Trophoblast cell (in vitro differentiated cells and primary cell): Measurements from ENCODE around the gene CD2.

Experiments
- DNase-seq, 2 donors: peaks; one replicate each; pipeline ENCODE4 v3.0.0-alpha.2; 2016
- H2AFZ ChIP-seq: 2 replicates; pipeline ENCODE4 v1.6.1; 2013; ENCODE audit warnings: low read length, moderate library complexity, mild to moderate bottlenecking; ENCODE audit not compliant: insufficient read depth, poor library complexity
- H2AK5ac ChIP-seq: 2 replicates; pipeline ENCODE4 v1.6.1; 2013; ENCODE audit warnings: mild to moderate bottlenecking, low read length
- H2BK120ac ChIP-seq: 2 replicates; pipeline ENCODE4 v1.6.1; 2013; ENCODE audit warnings: low read length, mild to moderate bottlenecking, moderate library complexity; ENCODE audit not compliant: insufficient read depth, poor library complexity
- H2BK12ac ChIP-seq: 2 replicates; pipeline ENCODE4 v1.6.1; 2013; ENCODE audit warnings: mild to moderate bottlenecking, low read length, moderate library complexity
- H2BK5ac ChIP-seq: 2 replicates; pipeline ENCODE4 v1.6.1; 2013; ENCODE audit warnings: low read length, low read depth, moderate library complexity, mild to moderate bottlenecking; ENCODE audit not compliant: poor library complexity
- H3K14ac ChIP-seq: 2 replicates; pipeline ENCODE4 v1.6.1; 2013; ENCODE audit warnings: mild to moderate bottlenecking, low read length
- H3K18ac ChIP-seq: 2 replicates; pipeline ENCODE4 v1.6.1; 2013; ENCODE audit warnings: mild to moderate bottlenecking, low read length
- H3K23ac ChIP-seq: 2 replicates; pipeline ENCODE4 v1.6.1; 2013; ENCODE audit warnings: low read length
- H3K27ac ChIP-seq: 2 replicates; pipeline ENCODE4 v1.5.1; 2013; ENCODE audit warnings: low read depth, mild to moderate bottlenecking, inconsistent platforms, low read length, moderate library complexity
- H3K27me3 ChIP-seq: 2 replicates; pipeline ENCODE4 v1.6.1; 2013; ENCODE audit warnings: inconsistent platforms, mild to moderate bottlenecking, low read length, moderate library complexity; ENCODE audit not compliant: insufficient read depth
- H3K36me3 ChIP-seq, 2 experiments: 1 replicate in 1 of 2; 2 replicates in 1 of 2; pipeline ENCODE4 v1.6.1; 2013; ENCODE audit warnings: low read length in 2 of 2, mild to moderate bottlenecking in 2 of 2, moderate library complexity in 1 of 2; ENCODE audit not compliant: insufficient read depth in 2 of 2, control insufficient read depth in 1 of 2
- H3K4ac ChIP-seq: 2 replicates; pipeline ENCODE4 v1.6.1; 2013; ENCODE audit warnings: low read depth, mild to moderate bottlenecking, low read length, moderate library complexity
- H3K4me1 ChIP-seq, 2 experiments: 1 replicate in 1 of 2; 2 replicates in 1 of 2; pipeline ENCODE4 v1.6.1; 2013; ENCODE audit warnings: low read length in 2 of 2, mild to moderate bottlenecking in 2 of 2, moderate library complexity in 1 of 2; ENCODE audit not compliant: insufficient read depth in 2 of 2, control insufficient read depth in 1 of 2
- H3K4me2 ChIP-seq: 2 replicates; pipeline ENCODE4 v1.6.1; 2013; ENCODE audit warnings: inconsistent platforms, mild to moderate bottlenecking, low read length, moderate library complexity
- H3K4me3 ChIP-seq: 2 replicates; pipeline ENCODE4 v1.5.1; 2013; ENCODE audit warnings: mild to moderate bottlenecking, low read depth, low read length, inconsistent platforms
- H3K79me1 ChIP-seq: one replicate; pipeline ENCODE4 v1.6.1; 2013; ENCODE audit warnings: low read length
- H3K79me2 ChIP-seq: 2 replicates; pipeline ENCODE4 v1.6.1; 2013; ENCODE audit warnings: low read length, mild to moderate bottlenecking; ENCODE audit not compliant: control insufficient read depth, insufficient read depth, poor library complexity
- H3K9ac ChIP-seq: 2 replicates; pipeline ENCODE4 v1.6.1; 2013; ENCODE audit warnings: mild to moderate bottlenecking, low read length
- H3K9me3 ChIP-seq: 2 replicates; pipeline ENCODE4 v1.6.1; 2013; ENCODE audit warnings: low read depth, mild to moderate bottlenecking, control low read depth, inconsistent platforms, low read length; ENCODE audit not compliant: insufficient read depth
- H4K12ac ChIP-seq: 2 replicates; pipeline ENCODE4 v1.6.1; 2013; ENCODE audit warnings: low read depth, mild to moderate bottlenecking, low read length, moderate library complexity
- H4K8ac ChIP-seq: 2 replicates; pipeline ENCODE4 v1.6.1; 2013; ENCODE audit warnings: low read depth, mild to moderate bottlenecking, low read length, moderate library complexity
- H4K91ac ChIP-seq: one replicate; pipeline ENCODE4 v1.6.1; 2013; ENCODE audit warnings: low read depth, mild to moderate bottlenecking, low read length, moderate library complexity
- WGBS: extraction: QIAGEN DNeasy Blood & Tissue Kit; methylation state at CpG from one replicate; pipeline ENCODE4 v1.1.7; 2013; ENCODE audit warnings: missing lambda C conversion rate; ENCODE audit not compliant: insufficient read length, insufficient coverage; ENCODE audit errors: extremely low coverage; 5-methylcytosine and 5-hydroxymethylcytosine counted together

The CD2 gene

DNA sequence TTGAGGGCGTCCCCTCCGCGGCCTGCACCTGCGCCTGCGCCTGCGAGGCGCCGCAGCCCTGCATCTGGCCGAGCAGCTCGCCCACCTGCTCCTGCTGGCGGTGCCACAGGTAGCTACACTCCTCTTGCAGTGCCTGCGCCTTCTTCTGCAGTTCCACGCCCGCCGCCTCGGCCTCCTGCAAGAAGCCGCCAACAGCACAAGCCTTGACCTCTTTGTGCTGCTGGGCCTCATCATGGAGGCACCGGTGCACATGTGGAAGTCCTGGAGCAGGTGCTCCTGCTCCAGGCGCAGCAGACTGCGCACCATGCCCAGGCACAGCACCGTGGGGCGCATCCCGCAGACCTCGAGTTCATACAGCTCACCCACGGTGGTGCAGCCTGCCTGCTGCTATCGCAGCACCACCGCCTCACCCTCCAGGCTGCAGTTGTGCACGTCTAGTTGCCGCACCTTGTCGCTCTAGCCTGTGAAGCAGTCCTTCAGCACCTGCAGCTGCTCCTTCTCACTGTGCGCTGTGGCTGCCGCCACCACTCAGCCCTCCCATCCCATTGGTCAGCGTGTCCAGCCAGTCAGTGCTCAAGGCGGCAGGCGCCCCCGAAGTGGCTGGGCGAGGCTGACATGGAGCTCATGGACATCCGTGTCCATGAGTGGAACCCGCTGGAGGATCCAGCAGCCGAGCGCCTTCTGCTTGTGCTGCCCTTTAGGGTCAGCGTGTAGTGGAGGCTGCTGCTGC, 12.2 kb upstream of the CD2 start:
- no peak overlapping the region for H2BK120ac ChIP-seq
- H3K23ac ChIP-seq, result no peak overlapping the region
- H3K9me3 ChIP-seq, result peaks cover 30% of the 10 kb centered on the region
- H3K18ac ChIP-seq, result no peak overlapping the region
- peaks cover 0 to 3% of the 10 kb centered on the region in 2 experiments for H3K36me3 ChIP-seq
- H3K79me2 ChIP-seq, result no peaks in the 10 kb centered on the region
- no CpG with 5 or more reads among the region's 42 CpGs for WGBS
- no peaks in the 10 kb centered on the region for H3K79me1 ChIP-seq
- no peak overlapping the region for H4K12ac ChIP-seq
- H3K4ac ChIP-seq, result no peak overlapping the region
- no peak overlapping the region for H4K91ac ChIP-seq
- H2AK5ac ChIP-seq, result no peak overlapping the region
- H2AFZ ChIP-seq, result no peak overlapping the region
- no peak overlapping the region for H2BK12ac ChIP-seq
- no peak for DNase-seq
- H3K4me3 ChIP-seq, result peak overlapping the region; percentile 35
- no peak overlapping the region for H4K8ac ChIP-seq
- H3K4me1 ChIP-seq, result no peaks in the 10 kb centered on the region
- no peak overlapping the region for H2BK5ac ChIP-seq
- no peaks in the 10 kb centered on the region for H3K27me3 ChIP-seq
- H3K4me2 ChIP-seq, result no peak overlapping the region
- no peak overlapping the region for H3K9ac ChIP-seq
- H3K27ac ChIP-seq, result no peak overlapping the region
- no peak overlapping the region for H3K14ac ChIP-seq

DNA sequence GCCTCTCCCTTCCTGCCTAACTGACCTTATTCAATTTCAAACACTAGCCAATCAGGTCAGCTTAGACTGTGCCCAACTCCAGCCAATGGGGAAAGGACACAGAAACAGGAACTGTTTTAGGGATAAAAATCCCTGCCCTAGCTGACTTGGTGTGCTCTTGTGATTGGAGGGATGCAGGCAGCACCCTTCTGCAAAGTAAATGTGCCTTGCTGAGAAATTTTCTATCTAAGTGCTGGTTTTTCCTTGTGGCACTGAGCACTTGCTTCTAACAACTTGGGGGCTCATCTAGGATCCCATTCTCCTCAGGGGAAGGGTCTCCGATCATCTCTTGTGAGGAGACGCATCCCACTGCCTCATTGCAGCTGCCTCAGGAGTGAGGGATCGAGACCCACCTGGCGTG, 10.7 kb upstream of the CD2 start:
- no peak overlapping the region for H3K14ac ChIP-seq
- peaks cover 0 to 3% of the 10 kb centered on the region in 2 experiments for H3K36me3 ChIP-seq

DNA sequence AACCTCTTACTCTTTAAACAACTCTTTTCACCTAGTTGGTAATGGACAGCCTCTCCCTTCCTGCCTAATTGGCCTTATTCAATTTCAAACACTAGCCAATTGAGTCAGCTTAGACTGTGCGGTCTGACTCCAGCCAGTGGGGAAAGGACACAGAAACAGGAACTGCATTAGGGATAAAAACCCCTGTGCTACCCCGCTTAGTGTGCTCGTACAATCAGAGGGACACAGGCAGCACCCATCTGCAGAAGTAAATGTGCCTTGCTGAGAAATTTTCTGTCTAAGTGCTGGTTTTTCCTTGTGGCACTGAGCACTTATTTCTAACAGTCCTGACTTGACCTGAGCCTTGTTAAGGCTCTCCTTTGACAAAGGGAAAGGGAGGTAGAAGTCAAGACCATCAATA, 6.0 kb upstream of the CD2 start:
- H3K4me3 ChIP-seq, result no peak overlapping the region
- DNase-seq, result no peak
- peaks cover 18% of the 10 kb centered on the region for H3K9me3 ChIP-seq
- no peak overlapping the region for H2AFZ ChIP-seq
- H2BK120ac ChIP-seq, result no peak overlapping the region
- H3K4me2 ChIP-seq, result no peak overlapping the region
- H2AK5ac ChIP-seq, result no peak overlapping the region
- H3K9ac ChIP-seq, result no peak overlapping the region
- peaks cover 1% of the 10 kb centered on the region for H3K79me1 ChIP-seq
- H3K36me3 ChIP-seq, result no peaks in the 10 kb centered on the region
- H4K91ac ChIP-seq, result no peak overlapping the region
- no CpG with 5 or more reads among the region's 3 CpGs for WGBS
- H3K4me1 ChIP-seq, result no peaks in the 10 kb centered on the region
- no peak overlapping the region for H4K12ac ChIP-seq
- H3K27me3 ChIP-seq, result no peaks in the 10 kb centered on the region
- no peak overlapping the region for H3K4ac ChIP-seq
- no peak overlapping the region for H3K14ac ChIP-seq
- no peak overlapping the region for H3K18ac ChIP-seq
- no peak overlapping the region for H2BK5ac ChIP-seq
- H4K8ac ChIP-seq, result no peak overlapping the region
- no peaks in the 10 kb centered on the region for H3K79me2 ChIP-seq
- H2BK12ac ChIP-seq, result no peak overlapping the region
- no peak overlapping the region for H3K27ac ChIP-seq
- H3K23ac ChIP-seq, result no peak overlapping the region

More for the DNA sequence above, 10.7 kb upstream of the CD2 start:
- Histone ChIP-seq H3K9ac (no peak overlapping the region), H3K18ac (no peak overlapping the region), H4K12ac (no peak overlapping the region), H4K8ac (no peak overlapping the region), H2BK120ac (no peak overlapping the region), H3K27me3 (no peaks in the 10 kb centered on the region), H3K23ac (no peak overlapping the region), H2AK5ac (no peak overlapping the region), H2AFZ (no peak overlapping the region), H3K4me2 (no peak overlapping the region), H3K4me1 (no peaks in the 10 kb centered on the region), H3K9me3 (peaks cover 34% of the 10 kb centered on the region), H3K79me2 (no peaks in the 10 kb centered on the region), H3K4me3 (no peak overlapping the region), H3K27ac (no peak overlapping the region), H4K91ac (no peak overlapping the region), H3K4ac (no peak overlapping the region), H2BK5ac (no peak overlapping the region), H3K79me1 (no peaks in the 10 kb centered on the region), H2BK12ac (no peak overlapping the region)
- no peak for DNase-seq
- no CpG with 5 or more reads among the region's 4 CpGs for WGBS

DNA sequence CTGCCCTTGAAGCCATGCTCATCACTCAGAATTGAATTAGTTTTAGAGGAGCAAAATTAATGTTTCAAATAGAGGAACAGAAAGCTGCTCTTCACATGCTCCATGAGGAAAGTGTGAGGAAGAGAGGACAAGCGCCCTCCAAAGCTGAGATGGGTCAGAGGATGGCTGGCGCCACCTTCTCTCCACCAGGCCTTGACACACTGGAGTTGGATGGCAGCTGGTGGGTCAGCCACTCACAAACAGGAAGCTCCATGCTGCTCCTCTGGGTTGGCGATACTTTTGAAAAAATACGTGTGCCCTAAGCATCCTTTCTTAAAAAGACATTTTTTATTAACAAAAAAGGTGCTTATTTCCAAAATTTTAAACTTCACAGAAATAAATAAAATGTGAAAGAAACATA, 3.1 kb upstream of the CD2 start:
- Histone ChIP-seq H2BK12ac (no peak overlapping the region), H2AK5ac (no peak overlapping the region), H2AFZ (no peak overlapping the region), H3K9ac (no peak overlapping the region), H3K79me2 (no peaks in the 10 kb centered on the region), H2BK5ac (no peak overlapping the region), H4K12ac (no peak overlapping the region), H3K4me3 (no peak overlapping the region), H2BK120ac (no peak overlapping the region), H3K4me1 (no peaks in the 10 kb centered on the region), H3K18ac (no peak overlapping the region), H4K8ac (no peak overlapping the region), H3K27me3 (no peaks in the 10 kb centered on the region), H3K9me3 (peaks cover 8% of the 10 kb centered on the region), H3K4me2 (no peak overlapping the region), H3K23ac (no peak overlapping the region), H4K91ac (no peak overlapping the region), H3K27ac (no peak overlapping the region), H3K79me1 (peaks cover 1% of the 10 kb centered on the region), H3K4ac (no peak overlapping the region), H3K14ac (no peak overlapping the region), H3K36me3 (no peaks in the 10 kb centered on the region)
- WGBS, result no CpG with 5 or more reads among the region's 4 CpGs
- DNase-seq, result no peak
